ENCODE measurements around the gene ZIC4.

ZIC4 gene

DNA sequence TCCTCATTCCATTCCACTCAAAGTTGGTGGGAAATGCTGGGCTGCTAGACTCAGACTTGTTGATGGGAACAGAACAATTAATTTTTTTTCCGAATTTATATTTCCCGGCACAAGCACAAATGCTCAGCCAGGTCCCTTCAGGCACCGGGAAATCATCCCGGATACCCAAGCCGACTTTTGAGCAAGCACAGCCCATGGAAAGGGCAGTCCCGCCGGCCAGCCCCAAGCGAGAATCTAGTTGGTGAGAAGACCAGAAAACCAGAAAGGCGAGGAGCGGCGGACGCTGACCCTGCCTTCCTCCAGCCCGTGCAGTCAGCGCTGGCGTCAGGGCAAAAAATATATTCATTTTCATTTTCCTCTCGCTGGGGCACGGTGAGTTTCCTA is 763 bp upstream of the ZIC4 start:
- TF ChIP-seq TOX (CRISPR knock-in tag; IDR thresholded peaks at IDR 0.05; ENCODE audit: borderline replicate concordance) (no peak), ZFP30 (CRISPR knock-in tag; IDR thresholded peaks at IDR 0.05) (no peak), ISL1 (CRISPR knock-in tag; IDR thresholded peaks at IDR 0.05) (no peak), TCF4 (CRISPR knock-in tag; IDR thresholded peaks at IDR 0.05; ENCODE audit: borderline replicate concordance) (no peak), SNAI2 (CRISPR knock-in tag; IDR thresholded peaks at IDR 0.05) (no peak), ZC3H10 (CRISPR knock-in tag; IDR thresholded peaks at IDR 0.05) (no peak), CSDC2 (CRISPR knock-in tag; IDR thresholded peaks at IDR 0.05) (no peak), ZNF70 (CRISPR knock-in tag; IDR thresholded peaks at IDR 0.05) (no peak), BACH2 (CRISPR knock-in tag; IDR thresholded peaks at IDR 0.05; ENCODE audit: borderline replicate concordance) (no peak), ARNTL (CRISPR knock-in tag; IDR thresholded peaks at IDR 0.05; ENCODE audit: borderline replicate concordance, low read depth) (no peak), ZNF8 (CRISPR knock-in tag; IDR thresholded peaks at IDR 0.05) (no peak), ZFP3 (CRISPR knock-in tag; IDR thresholded peaks at IDR 0.05) (no peak), ESRRG (CRISPR knock-in tag; IDR thresholded peaks at IDR 0.05) (no peak), GLIS3 (CRISPR knock-in tag; IDR thresholded peaks at IDR 0.05) (no peak), ZNF565 (CRISPR knock-in tag; conservative IDR thresholded peaks at IDR 0.05; ENCODE audit: low read depth) (no peak)
- TF ChIP-seq, protein P1, sequence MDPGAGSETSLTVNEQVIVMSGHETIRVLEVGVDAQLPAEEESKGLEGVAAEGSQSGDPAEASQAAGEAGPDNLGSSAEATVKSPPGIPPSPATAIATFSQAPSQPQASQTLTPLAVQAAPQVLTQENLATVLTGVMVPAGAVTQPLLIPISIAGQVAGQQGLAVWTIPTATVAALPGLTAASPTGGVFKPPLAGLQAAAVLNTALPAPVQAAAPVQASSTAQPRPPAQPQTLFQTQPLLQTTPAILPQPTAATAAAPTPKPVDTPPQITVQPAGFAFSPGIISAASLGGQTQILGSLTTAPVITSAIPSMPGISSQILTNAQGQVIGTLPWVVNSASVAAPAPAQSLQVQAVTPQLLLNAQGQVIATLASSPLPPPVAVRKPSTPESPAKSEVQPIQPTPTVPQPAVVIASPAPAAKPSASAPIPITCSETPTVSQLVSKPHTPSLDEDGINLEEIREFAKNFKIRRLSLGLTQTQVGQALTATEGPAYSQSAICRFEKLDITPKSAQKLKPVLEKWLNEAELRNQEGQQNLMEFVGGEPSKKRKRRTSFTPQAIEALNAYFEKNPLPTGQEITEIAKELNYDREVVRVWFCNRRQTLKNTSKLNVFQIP (CRISPR knock-in tag; IDR thresholded peaks at IDR 0.05; ENCODE audit: borderline replicate concordance, low read depth), result no peak
- TF ChIP-seq, protein P2, sequence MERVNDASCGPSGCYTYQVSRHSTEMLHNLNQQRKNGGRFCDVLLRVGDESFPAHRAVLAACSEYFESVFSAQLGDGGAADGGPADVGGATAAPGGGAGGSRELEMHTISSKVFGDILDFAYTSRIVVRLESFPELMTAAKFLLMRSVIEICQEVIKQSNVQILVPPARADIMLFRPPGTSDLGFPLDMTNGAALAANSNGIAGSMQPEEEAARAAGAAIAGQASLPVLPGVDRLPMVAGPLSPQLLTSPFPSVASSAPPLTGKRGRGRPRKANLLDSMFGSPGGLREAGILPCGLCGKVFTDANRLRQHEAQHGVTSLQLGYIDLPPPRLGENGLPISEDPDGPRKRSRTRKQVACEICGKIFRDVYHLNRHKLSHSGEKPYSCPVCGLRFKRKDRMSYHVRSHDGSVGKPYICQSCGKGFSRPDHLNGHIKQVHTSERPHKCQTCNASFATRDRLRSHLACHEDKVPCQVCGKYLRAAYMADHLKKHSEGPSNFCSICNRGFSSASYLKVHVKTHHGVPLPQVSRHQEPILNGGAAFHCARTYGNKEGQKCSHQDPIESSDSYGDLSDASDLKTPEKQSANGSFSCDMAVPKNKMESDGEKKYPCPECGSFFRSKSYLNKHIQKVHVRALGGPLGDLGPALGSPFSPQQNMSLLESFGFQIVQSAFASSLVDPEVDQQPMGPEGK (CRISPR knock-in tag; IDR thresholded peaks at IDR 0.05; ENCODE audit: borderline replicate concordance), result no peak
- no peak for ATAC-seq

DNA sequence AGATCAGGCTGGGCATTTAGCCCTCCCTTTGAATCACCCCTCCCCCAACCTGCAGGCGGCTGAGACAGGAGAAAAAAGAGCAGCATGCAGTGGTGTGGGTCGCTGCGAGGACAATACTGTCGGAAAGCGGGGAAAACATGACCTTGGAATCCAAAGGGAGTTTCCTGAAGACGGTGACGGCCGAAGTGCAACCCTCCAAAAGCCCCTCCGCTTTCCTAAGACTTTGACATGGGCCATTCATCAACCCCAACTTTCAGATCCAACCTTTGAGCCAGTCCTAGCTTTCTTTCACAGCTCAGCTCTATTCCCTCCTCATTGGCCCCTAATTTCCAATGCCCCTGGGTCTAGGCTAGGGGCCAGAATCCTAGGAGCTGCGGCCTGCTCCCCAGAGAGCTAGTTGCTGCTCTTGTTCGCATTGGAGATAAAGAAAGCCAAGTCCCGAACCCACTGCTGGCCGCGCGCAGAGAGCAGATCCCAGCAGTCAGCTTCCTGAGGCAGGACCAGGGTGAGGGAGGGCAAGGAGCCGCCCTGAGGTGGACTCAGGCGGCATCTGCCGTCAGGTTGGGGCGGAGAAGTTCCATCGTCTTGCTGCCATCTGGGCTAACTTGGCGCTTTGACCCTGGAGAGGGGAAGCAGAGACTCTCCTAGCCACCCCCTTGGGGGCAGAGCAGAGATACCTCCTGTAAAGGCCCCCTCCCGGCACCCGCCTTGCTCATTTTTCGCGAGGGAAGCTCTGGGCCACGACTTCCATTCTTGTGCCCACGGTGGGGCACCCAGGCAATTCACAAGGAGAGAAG is 914 bp downstream of the ZIC4 start:
- TF ChIP-seq RARB (CRISPR knock-in tag; IDR thresholded peaks at IDR 0.05) (no peak), ESRRG (CRISPR knock-in tag; IDR thresholded peaks at IDR 0.05) (no peak), TOX (CRISPR knock-in tag; IDR thresholded peaks at IDR 0.05; ENCODE audit: borderline replicate concordance) (no peak), ZNF70 (CRISPR knock-in tag; IDR thresholded peaks at IDR 0.05) (no peak), ARNTL (CRISPR knock-in tag; IDR thresholded peaks at IDR 0.05; ENCODE audit: borderline replicate concordance, low read depth) (no peak), PPARA (CRISPR knock-in tag; IDR thresholded peaks at IDR 0.05; ENCODE audit: borderline replicate concordance) (no peak), OSR1 (CRISPR knock-in tag; IDR thresholded peaks at IDR 0.05) (no peak), ZC3H10 (CRISPR knock-in tag; IDR thresholded peaks at IDR 0.05) (no peak), TCF4 (CRISPR knock-in tag; IDR thresholded peaks at IDR 0.05; ENCODE audit: borderline replicate concordance) (no peak), ZNF8 (CRISPR knock-in tag; IDR thresholded peaks at IDR 0.05) (no peak), BACH2 (CRISPR knock-in tag; IDR thresholded peaks at IDR 0.05; ENCODE audit: borderline replicate concordance) (no peak), ISL1 (CRISPR knock-in tag; IDR thresholded peaks at IDR 0.05) (no peak), ZFP3 (CRISPR knock-in tag; IDR thresholded peaks at IDR 0.05) (no peak), CSDC2 (CRISPR knock-in tag; IDR thresholded peaks at IDR 0.05) (no peak), ZNF565 (CRISPR knock-in tag; conservative IDR thresholded peaks at IDR 0.05; ENCODE audit: low read depth) (no peak)
- TF ChIP-seq, protein P2 (CRISPR knock-in tag; IDR thresholded peaks at IDR 0.05; ENCODE audit: borderline replicate concordance), result no peak
- TF ChIP-seq, protein P3, sequence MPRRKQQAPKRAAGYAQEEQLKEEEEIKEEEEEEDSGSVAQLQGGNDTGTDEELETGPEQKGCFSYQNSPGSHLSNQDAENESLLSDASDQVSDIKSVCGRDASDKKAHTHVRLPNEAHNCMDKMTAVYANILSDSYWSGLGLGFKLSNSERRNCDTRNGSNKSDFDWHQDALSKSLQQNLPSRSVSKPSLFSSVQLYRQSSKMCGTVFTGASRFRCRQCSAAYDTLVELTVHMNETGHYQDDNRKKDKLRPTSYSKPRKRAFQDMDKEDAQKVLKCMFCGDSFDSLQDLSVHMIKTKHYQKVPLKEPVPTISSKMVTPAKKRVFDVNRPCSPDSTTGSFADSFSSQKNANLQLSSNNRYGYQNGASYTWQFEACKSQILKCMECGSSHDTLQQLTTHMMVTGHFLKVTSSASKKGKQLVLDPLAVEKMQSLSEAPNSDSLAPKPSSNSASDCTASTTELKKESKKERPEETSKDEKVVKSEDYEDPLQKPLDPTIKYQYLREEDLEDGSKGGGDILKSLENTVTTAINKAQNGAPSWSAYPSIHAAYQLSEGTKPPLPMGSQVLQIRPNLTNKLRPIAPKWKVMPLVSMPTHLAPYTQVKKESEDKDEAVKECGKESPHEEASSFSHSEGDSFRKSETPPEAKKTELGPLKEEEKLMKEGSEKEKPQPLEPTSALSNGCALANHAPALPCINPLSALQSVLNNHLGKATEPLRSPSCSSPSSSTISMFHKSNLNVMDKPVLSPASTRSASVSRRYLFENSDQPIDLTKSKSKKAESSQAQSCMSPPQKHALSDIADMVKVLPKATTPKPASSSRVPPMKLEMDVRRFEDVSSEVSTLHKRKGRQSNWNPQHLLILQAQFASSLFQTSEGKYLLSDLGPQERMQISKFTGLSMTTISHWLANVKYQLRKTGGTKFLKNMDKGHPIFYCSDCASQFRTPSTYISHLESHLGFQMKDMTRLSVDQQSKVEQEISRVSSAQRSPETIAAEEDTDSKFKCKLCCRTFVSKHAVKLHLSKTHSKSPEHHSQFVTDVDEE (CRISPR knock-in tag; IDR thresholded peaks at IDR 0.05), result no peak
- ATAC-seq, result no peak
